Prostate gland (tissue), 2 donors: ENCODE results near the gene KRTCAP3.

ENCODE experiments used
- CTCF ChIP-seq, 4 experiments: fragments of 200-600 bp in 2 of 4; fragments of 450-650 bp in 2 of 4; sonication (generic) in 2 of 4; IDR thresholded peaks; 1 replicate in 3 of 4; 2 replicates in 1 of 4; pipeline ENCODE4 v1.5.1; 2016 to 2019; ENCODE audit warnings: antibody characterized with exemption in 4 of 4, mild to moderate bottlenecking in 2 of 4, moderate library complexity in 2 of 4
- POLR2AphosphoS5 ChIP-seq: sonication (generic); formaldehyde crosslinking; IDR thresholded peaks from one replicate; pipeline ENCODE4 v1.6.1; 2017; ENCODE audit warnings: antibody characterized with exemption

DNA sequence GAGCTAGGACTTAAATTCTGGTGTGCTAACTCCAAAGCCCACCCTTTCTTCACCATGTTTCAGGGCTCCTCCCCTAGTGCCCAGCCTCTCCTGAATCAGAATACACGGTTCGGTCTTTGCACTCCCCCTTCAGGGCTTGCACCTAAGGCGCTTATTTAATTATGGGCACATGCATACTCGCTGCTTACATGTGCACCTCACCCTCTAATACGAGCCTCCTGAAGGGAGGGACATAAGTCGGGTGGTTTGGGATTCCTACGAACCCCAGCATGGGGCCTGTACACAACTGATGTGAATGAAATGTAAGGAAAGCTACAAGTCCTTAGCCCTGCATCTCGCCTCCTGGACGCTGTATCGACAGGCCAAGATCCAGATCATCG, 46.9 kb downstream of the KRTCAP3 start:
- TF ChIP-seq POLR2AphosphoS5 (no peak), CTCF (IDR thresholded peaks at IDR 0.05) (no peak)
